K562 (cell line): Measurements from ENCODE around the gene NRCAM. TPM values are rescaled to one million over a fixed set of nuclear protein-coding genes. Genes with fewer than 3 reads are reported as not detected.

Source experiments
- E2F1 ChIP-seq: sonication (generic); formaldehyde crosslinking; IDR thresholded peaks from 2 replicates; pipeline ENCODE4 v1.8.1; 2023; ENCODE audit warnings: mild to moderate bottlenecking, missing genetic modification reagents, moderate library complexity
- IFI16 ChIP-seq: fragments of 250-450 bp; sonication (Bioruptor Pico); IDR thresholded peaks from 2 replicates; pipeline ENCODE4 v2.1.2; 2022; ENCODE audit warnings: mild to moderate bottlenecking, inconsistent platforms
- SMC3 ChIP-seq: conservative IDR thresholded peaks from 2 replicates; pipeline ENCODE4 v1.6.1; 2011; ENCODE audit warnings: low read depth, low read length, improper control_type of control experiment; ENCODE audit not compliant: insufficient read depth
- TEAD2 ChIP-seq: fragments of 450-650 bp; IDR thresholded peaks from 2 replicates; pipeline ENCODE4 v1.6.1; 2016; ENCODE audit warnings: missing genetic modification characterization, control low read depth, missing compliant biosample characterization
- TFAP4 ChIP-seq: sonication (generic); formaldehyde crosslinking; IDR thresholded peaks from 2 replicates; pipeline ENCODE4 v1.8.0; 2022; ENCODE audit warnings: missing genetic modification reagents, mild to moderate bottlenecking, moderate library complexity, borderline replicate concordance
- THRA ChIP-seq: fragments of 450-650 bp; IDR thresholded peaks from 2 replicates; pipeline ENCODE4 v1.6.1; 2017; ENCODE audit warnings: mild to moderate bottlenecking, moderate library complexity
- ZC3H8 ChIP-seq: fragments of 450-650 bp; IDR thresholded peaks from 2 replicates; pipeline ENCODE4 v1.6.1; 2017
- ZNF133 ChIP-seq: fragments of 250-450 bp; sonication (Bioruptor Pico); IDR thresholded peaks from 2 replicates; pipeline ENCODE4 v1.4.0; 2020; ENCODE audit warnings: mild to moderate bottlenecking
- ZNF431 ChIP-seq: sonication (generic); formaldehyde crosslinking; IDR thresholded peaks from 2 replicates; pipeline ENCODE4 v1.8.0; 2022; ENCODE audit warnings: mild to moderate bottlenecking, missing genetic modification reagents
- ZNF785 ChIP-seq: fragments of 250-450 bp; sonication (Bioruptor Pico); IDR thresholded peaks from 2 replicates; pipeline ENCODE4 v1.4.0; 2020; ENCODE audit warnings: mild to moderate bottlenecking
- polyA plus RNA-seq, 8 experiments: library from polyadenylated mRNA; depleted of rRNA in 4 of 8; stranded (reverse) in 5 of 8; unstranded in 3 of 8; fragments of >200 nt; fragmentation: Nextera tagmentation in 2 of 8; fragmentation: Illumina TruSeq in 1 of 8; extraction: Ambion mirVana in 2 of 8; extraction: Trizol in 1 of 8; gene quantifications; 2 replicates each; pipeline versions ENCODE4 v1.2.1 to v1.2.3, GENCODE V29; 2011 to 2014; ENCODE audit warnings: inconsistent platforms in 1 of 8, missing spikeins in 1 of 8
- total RNA-seq, 7 experiments: library from RNA; depleted of rRNA in 6 of 7; stranded (reverse); fragments of >200 nt in 6 of 7; fragmentation: Illumina TruSeq in 2 of 7; extraction: Trizol in 2 of 7; gene quantifications; 2 replicates each; pipeline versions ENCODE4 v1.2.1 to v1.2.3, GENCODE V29; 2011 to 2021; ENCODE audit warnings: low replicate concordance in 1 of 7
- TF ChIP-seq, protein P1 (sequence below): fragments of 250-450 bp; sonication (Bioruptor Pico); IDR thresholded peaks from 2 replicates; pipeline ENCODE4 v1.5.0; 2021
- TF ChIP-seq, protein P2 (sequence below), 2 experiments: fragments of 450-650 bp in 1 of 2; sonication (generic) in 1 of 2; formaldehyde crosslinking in 1 of 2; IDR thresholded peaks; 2 replicates each; pipeline versions ENCODE4 v1.7.1 to v1.9.0; 2016 to 2022; ENCODE audit warnings: inconsistent platforms in 1 of 2, mild to moderate bottlenecking in 1 of 2, missing genetic modification reagents in 1 of 2

Gene NRCAM
- total and polyA plus RNA-seq, 9 of the 15 experiments (the other 6 are each of a cell fraction or from before 2014, with no cell fraction given): 0.03 to 0.54 (median 0.12) TPM; not detected in 1

DNA sequence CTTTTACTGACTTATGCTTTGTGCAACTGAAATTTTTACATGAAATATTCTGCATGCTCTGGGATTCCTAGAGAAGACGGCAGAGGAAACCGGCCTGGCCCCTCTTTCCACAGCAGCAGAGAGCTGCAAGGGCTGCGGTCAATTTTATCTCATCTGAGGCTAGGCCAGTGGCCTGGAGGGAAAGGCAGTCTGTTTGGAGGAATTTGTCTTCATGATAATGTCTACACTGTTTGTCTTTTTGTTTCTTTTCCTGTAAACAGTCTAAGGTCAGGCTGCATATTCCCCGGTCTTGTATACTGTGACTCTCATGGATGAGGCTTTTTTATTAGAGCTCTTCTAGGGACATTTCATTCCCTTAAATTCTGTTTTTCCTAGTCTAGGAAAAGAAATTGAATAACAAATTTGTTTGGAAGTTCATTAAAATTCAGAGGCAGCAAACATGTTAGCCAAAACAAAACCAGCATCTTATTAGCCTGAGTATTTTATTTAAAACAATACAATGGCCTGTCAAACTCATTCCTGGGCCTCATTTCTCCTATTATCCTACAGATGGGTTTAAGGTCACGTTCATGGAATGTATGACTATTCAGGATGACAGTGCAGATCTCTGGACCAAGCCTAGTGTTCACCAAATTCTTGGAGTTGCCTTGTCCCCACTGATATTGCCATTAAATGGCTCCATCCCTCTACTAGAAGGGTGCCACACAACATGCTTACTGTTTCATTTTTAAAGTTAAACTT is 352.5 kb downstream of the NRCAM start (continued):
- TF ChIP-seq E2F1 (CRISPR knock-in tag) (no peak), ZNF431 (CRISPR knock-in tag) (no peak), THRA (no peak; the same call in 1 of the 2 replicates), ZNF133 (no peak), SMC3 (no peak), IFI16 (CRISPR knock-in tag) (no peak), TFAP4 (CRISPR knock-in tag) (0 out of 2 replicates have a peak, but pooled peaks have one; percentile 21), TEAD2 (tag) (peak; percentile 41; the same call in 1 of the 2 replicates), ZNF785 (CRISPR knock-in tag) (no peak), ZC3H8 (no peak)
- TF ChIP-seq, protein P1, sequence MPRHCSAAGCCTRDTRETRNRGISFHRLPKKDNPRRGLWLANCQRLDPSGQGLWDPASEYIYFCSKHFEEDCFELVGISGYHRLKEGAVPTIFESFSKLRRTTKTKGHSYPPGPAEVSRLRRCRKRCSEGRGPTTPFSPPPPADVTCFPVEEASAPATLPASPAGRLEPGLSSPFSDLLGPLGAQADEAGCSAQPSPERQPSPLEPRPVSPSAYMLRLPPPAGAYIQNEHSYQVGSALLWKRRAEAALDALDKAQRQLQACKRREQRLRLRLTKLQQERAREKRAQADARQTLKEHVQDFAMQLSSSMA (CRISPR knock-in tag): no peak
- TF ChIP-seq, protein P2, sequence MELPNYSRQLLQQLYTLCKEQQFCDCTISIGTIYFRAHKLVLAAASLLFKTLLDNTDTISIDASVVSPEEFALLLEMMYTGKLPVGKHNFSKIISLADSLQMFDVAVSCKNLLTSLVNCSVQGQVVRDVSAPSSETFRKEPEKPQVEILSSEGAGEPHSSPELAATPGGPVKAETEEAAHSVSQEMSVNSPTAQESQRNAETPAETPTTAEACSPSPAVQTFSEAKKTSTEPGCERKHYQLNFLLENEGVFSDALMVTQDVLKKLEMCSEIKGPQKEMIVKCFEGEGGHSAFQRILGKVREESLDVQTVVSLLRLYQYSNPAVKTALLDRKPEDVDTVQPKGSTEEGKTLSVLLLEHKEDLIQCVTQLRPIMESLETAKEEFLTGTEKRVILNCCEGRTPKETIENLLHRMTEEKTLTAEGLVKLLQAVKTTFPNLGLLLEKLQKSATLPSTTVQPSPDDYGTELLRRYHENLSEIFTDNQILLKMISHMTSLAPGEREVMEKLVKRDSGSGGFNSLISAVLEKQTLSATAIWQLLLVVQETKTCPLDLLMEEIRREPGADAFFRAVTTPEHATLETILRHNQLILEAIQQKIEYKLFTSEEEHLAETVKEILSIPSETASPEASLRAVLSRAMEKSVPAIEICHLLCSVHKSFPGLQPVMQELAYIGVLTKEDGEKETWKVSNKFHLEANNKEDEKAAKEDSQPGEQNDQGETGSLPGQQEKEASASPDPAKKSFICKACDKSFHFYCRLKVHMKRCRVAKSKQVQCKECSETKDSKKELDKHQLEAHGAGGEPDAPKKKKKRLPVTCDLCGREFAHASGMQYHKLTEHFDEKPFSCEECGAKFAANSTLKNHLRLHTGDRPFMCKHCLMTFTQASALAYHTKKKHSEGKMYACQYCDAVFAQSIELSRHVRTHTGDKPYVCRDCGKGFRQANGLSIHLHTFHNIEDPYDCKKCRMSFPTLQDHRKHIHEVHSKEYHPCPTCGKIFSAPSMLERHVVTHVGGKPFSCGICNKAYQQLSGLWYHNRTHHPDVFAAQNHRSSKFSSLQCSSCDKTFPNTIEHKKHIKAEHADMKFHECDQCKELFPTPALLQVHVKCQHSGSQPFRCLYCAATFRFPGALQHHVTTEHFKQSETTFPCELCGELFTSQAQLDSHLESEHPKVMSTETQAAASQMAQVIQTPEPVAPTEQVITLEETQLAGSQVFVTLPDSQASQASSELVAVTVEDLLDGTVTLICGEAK (IDR thresholded peaks at IDR 0.05): no peak
- TF ChIP-seq, protein P2 (CRISPR knock-in tag; IDR thresholded peaks at IDR 0.05): no peak
